ENCODE results near the gene STPG4.

The STPG4 gene

DNA sequence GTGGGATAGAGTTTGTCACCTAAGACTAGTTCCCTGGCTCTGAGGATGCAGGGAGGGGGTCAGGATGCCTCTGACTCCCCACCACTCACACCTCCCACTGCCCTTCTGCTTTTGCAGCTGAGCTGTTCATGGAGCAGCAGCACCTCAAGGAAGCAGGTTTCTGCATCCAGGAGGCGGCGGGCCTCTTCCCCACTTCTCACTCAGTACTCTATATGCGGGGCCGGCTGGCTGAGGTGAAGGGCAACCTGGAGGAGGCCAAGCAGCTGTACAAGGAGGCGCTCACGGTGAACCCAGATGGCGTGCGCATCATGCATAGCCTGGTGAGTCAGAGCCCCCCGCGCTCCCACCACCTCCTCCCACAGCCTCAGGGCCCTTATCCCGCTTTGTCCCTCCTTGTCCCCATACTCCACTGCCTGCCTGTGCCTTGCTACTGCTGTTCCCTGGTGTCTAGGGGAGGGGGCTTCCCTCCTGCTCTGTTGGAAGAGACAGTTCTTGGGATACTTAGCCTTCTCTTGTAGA is 94.4 kb downstream of the STPG4 start:
- no peaks in the 10 kb centered on the region for H3K9me3 ChIP-seq (ENCODE audit: low read depth, low read length)
- DNase-seq (ENCODE audit: low read depth, low spot score): no peak
- H3K9ac ChIP-seq (ENCODE audit: insufficient read length): no peak overlapping the region
- H3K4me3 ChIP-seq: no peak overlapping the region
- H3K36me3 ChIP-seq (ENCODE audit: insufficient read depth, low read length): no peaks in the 10 kb centered on the region
- no peak overlapping the region for H3K27ac ChIP-seq
- no peak for TF ChIP-seq EZH2 (IDR thresholded peaks at IDR 0.05)
- TF ChIP-seq POLR2AphosphoS5 (IDR thresholded peaks at IDR 0.05; ENCODE audit: borderline replicate concordance, low read depth, low read length): no peak
- no peak for TF ChIP-seq FOXP2 (optimal IDR thresholded peaks at IDR 0.05; ENCODE audit: control extremely low read depth, extremely low read length, insufficient read depth)

DNA sequence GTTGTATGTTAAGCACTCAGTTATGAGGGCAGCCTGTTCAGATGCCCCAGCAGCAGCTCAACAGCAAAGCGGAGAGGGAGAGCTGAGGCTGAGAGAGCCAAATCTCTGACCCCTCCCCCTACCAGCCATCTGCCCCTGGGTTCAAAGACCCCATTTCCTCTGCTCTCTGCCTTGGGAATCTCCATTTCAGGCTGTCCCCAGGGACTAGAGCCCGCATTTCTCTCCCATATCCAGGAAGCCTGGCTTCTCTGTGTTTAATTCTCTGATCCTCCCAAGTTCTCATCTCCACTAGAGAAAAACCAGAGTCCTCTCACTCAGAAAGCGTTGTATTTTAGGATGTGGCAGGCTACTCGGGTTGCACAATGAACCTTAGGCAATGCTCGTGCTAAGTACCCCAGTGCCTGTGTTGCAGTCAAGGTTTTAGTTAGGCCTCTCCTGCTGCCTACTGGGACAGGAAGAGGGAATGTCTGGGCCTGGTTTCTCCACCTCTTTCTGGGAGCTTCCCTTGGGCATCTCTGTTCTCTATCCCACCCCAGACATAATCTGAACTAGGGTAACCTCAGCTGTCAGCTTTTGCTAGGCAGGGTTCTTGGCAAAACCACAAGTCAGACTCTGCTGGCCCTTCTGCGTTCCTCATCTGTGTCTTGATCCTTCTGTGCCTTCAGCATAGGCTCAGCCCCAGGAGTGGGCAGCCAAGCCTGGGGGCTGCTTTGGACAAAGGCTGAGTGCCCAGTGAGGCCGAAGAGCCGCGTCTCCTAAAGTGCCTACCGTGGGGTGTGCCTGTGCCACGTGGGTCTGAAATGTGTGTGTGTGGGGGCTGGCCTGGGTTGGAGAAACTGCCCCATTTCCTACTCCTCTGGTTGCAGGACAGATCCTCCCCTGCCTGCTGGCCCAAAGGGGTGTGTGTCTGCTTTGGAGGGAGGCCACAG is 96.8 kb downstream of the STPG4 start:
- no peaks in the 10 kb centered on the region for H3K9me3 ChIP-seq (ENCODE audit: low read depth, low read length)
- H3K36me3 ChIP-seq (ENCODE audit: insufficient read depth, low read length): no peaks in the 10 kb centered on the region
- H3K27ac ChIP-seq: peak overlapping the region; percentile 93
- TF ChIP-seq POLR2AphosphoS5 (IDR thresholded peaks at IDR 0.05; ENCODE audit: borderline replicate concordance, low read depth, low read length) (no peak), EZH2 (IDR thresholded peaks at IDR 0.05) (no peak), FOXP2 (optimal IDR thresholded peaks at IDR 0.05; ENCODE audit: control extremely low read depth, extremely low read length, insufficient read depth) (no peak)
- H3K9ac ChIP-seq (ENCODE audit: insufficient read length): no peak overlapping the region
- no peak for DNase-seq (ENCODE audit: low read depth, low spot score)
- H3K4me3 ChIP-seq: no peak overlapping the region

DNA sequence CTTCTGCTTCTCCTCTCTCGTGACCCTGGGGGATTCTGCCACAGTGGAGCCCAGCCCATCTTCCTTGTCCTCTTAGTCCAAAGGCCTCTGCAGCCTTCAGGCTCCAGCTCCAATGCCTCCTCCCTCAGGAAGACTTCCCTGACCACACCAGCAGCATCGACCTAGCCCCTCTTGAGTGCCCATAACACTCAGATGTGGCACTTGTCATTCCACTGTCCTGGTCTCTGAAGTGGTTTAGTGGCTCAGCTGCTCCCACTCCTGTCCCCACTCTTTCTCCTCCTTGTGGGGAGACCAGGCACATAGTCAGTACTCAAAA is 97.5 kb downstream of the STPG4 start:
- H3K36me3 ChIP-seq (ENCODE audit: insufficient read depth, low read length): no peaks in the 10 kb centered on the region
- no peak for DNase-seq (ENCODE audit: low read depth, low spot score)
- no peak for TF ChIP-seq FOXP2 (optimal IDR thresholded peaks at IDR 0.05; ENCODE audit: control extremely low read depth, extremely low read length, insufficient read depth)
- no peak for TF ChIP-seq EZH2 (IDR thresholded peaks at IDR 0.05)
- no peak for TF ChIP-seq POLR2AphosphoS5 (IDR thresholded peaks at IDR 0.05; ENCODE audit: borderline replicate concordance, low read depth, low read length)
- H3K27ac ChIP-seq: peak overlapping the region; percentile 93
- no peak overlapping the region for H3K9ac ChIP-seq (ENCODE audit: insufficient read length)
- no peak overlapping the region for H3K4me3 ChIP-seq
- H3K9me3 ChIP-seq (ENCODE audit: low read depth, low read length): no peaks in the 10 kb centered on the region

DNA sequence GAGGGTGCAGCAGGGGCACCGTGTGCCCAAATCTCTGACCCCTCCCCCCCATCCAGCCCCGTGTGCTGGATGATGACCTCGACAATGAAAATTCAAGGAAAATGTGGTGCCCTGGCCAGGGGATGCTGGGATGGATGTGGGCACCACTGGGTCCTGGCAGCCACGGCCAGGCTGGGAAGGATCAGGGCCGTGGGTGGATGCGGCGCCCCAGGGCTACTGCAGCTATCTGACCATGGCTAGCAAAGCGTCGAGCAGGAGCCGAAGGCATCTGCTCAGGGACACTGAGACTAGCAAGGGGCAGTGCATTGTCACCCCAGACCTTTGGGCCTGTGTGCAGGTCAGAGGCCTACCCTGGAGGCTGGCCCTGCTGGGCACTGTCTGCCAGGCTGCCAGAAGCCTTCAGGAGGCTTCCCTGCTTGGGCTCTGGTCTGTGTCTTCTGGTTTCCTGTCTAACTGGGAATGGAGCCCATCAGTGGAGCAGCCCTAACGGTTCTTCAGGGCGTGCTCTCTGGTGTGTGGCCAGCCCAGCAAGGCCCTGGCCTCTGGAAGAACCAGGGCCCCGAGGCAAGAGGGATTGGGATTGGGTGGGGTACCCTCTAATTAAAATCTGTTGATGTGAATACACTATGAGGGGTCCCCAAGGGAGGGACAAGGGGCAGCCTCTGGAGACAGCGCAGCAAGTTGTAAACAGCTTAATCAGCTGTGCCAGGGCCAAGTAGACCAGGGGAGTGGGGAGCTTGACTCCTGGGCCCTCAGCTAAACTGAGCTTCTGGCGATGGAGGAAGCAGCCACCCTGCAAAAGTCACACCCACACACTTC is 98.0 kb downstream of the STPG4 start:
- Histone ChIP-seq H3K9me3 (ENCODE audit: low read depth, low read length) (no peaks in the 10 kb centered on the region), H3K4me3 (peak overlapping the region; percentile 32), H3K27ac (peak overlapping the region; percentile 93), H3K36me3 (ENCODE audit: insufficient read depth, low read length) (no peaks in the 10 kb centered on the region), H3K9ac (ENCODE audit: insufficient read length) (no peak overlapping the region)
- TF ChIP-seq EZH2 (IDR thresholded peaks at IDR 0.05) (no peak), FOXP2 (optimal IDR thresholded peaks at IDR 0.05; ENCODE audit: control extremely low read depth, extremely low read length, insufficient read depth) (no peak), POLR2AphosphoS5 (IDR thresholded peaks at IDR 0.05; ENCODE audit: borderline replicate concordance, low read depth, low read length) (no peak)
- no peak for DNase-seq (ENCODE audit: low read depth, low spot score)

DNA sequence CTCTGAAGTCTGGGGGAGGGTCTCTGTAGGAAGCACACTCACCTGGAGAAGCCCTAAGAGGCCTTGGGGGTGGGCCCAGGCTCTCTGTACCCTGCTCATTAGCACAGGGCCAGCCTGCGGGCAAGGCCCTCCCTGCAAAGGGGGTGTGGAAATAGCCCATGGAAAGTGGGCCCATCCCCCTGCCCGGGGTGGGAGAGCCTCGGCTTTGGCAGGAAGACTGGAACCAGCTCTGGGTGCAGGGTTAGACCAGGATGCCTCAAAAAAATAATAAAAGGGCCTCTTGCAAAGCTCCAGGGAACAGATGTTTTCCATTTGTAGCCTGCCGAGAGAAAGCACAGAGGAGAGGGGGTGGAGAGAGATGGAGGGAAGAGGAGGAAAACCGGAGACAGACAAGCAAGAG is 98.7 kb downstream of the STPG4 start:
- peak overlapping the region; percentile 93 for H3K27ac ChIP-seq
- no peaks in the 10 kb centered on the region for H3K36me3 ChIP-seq (ENCODE audit: insufficient read depth, low read length)
- H3K9ac ChIP-seq (ENCODE audit: insufficient read length): no peak overlapping the region
- DNase-seq (ENCODE audit: low read depth, low spot score): peak; percentile 57
- TF ChIP-seq EZH2 (IDR thresholded peaks at IDR 0.05): no peak
- no peak for TF ChIP-seq POLR2AphosphoS5 (IDR thresholded peaks at IDR 0.05; ENCODE audit: borderline replicate concordance, low read depth, low read length)
- TF ChIP-seq FOXP2 (optimal IDR thresholded peaks at IDR 0.05; ENCODE audit: control extremely low read depth, extremely low read length, insufficient read depth): peak; percentile 43
- H3K9me3 ChIP-seq (ENCODE audit: low read depth, low read length): no peaks in the 10 kb centered on the region
- H3K4me3 ChIP-seq: peak overlapping the region; percentile 32

DNA sequence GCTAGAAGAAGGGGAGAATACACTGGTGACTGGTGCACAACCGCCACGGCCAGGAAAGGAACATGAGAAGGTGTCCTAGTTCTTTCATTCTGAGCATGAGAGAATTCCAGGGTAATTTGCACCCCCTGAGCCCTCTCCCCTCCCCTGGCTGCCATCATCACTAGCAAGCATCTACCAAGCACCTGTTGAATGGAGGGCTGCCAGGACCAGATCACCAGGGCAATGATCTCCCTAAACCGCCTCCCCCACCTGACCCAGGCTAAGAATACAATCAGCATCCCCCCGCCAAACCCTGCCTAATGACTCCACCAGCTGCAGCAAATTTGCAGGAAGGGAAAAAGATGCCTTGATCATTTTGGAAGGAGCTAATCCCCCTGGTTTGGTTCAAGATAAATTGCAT is 100.2 kb downstream of the STPG4 start:
- H3K27ac ChIP-seq: no peak overlapping the region

DNA sequence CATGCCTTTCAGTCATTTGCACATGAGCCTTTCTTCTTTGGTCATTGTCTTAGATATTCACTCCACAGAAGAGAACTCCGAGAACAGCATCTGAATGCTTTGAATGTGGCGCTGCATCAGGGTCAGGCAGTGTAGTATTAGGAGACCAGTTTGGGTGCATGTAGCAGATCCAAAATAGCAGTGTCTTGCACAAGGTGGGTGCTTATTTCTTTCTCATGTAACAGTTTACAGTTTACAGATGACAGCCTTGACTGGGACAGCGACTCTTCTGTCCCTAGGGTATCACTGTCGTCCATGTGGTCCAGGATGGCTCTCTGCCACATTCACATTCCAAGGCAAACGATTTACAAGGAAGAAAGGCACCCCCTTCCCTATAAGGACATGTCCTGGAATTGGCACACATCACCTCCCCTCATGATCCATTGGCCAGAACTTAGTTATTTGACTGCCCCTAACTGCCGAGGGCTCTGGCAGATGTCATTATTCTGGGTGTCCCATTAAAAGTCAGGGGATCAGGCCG is 101.0 kb downstream of the STPG4 start:
- no peak for DNase-seq (ENCODE audit: low read depth, low spot score)
- Histone ChIP-seq H3K27ac (0 out of 2 replicates have a peak overlapping the region, but pooled peaks have one; percentile 11), H3K9me3 (ENCODE audit: low read depth, low read length) (no peaks in the 10 kb centered on the region), H3K9ac (ENCODE audit: insufficient read length) (no peak overlapping the region), H3K4me3 (no peak overlapping the region), H3K36me3 (ENCODE audit: insufficient read depth, low read length) (no peaks in the 10 kb centered on the region)
- no peak for TF ChIP-seq EZH2 (IDR thresholded peaks at IDR 0.05)
- TF ChIP-seq FOXP2 (optimal IDR thresholded peaks at IDR 0.05; ENCODE audit: control extremely low read depth, extremely low read length, insufficient read depth): no peak
- no peak for TF ChIP-seq POLR2AphosphoS5 (IDR thresholded peaks at IDR 0.05; ENCODE audit: borderline replicate concordance, low read depth, low read length)

More for the DNA sequence above, 100.2 kb downstream of the STPG4 start:
- Histone ChIP-seq H3K4me3 (no peak overlapping the region), H3K36me3 (ENCODE audit: insufficient read depth, low read length) (no peaks in the 10 kb centered on the region), H3K9me3 (ENCODE audit: low read depth, low read length) (no peaks in the 10 kb centered on the region), H3K9ac (ENCODE audit: insufficient read length) (no peak overlapping the region)
- TF ChIP-seq FOXP2 (optimal IDR thresholded peaks at IDR 0.05; ENCODE audit: control extremely low read depth, extremely low read length, insufficient read depth) (no peak), POLR2AphosphoS5 (IDR thresholded peaks at IDR 0.05; ENCODE audit: borderline replicate concordance, low read depth, low read length) (no peak), EZH2 (IDR thresholded peaks at IDR 0.05) (no peak)
- no peak for DNase-seq (ENCODE audit: low read depth, low spot score)

DNA sequence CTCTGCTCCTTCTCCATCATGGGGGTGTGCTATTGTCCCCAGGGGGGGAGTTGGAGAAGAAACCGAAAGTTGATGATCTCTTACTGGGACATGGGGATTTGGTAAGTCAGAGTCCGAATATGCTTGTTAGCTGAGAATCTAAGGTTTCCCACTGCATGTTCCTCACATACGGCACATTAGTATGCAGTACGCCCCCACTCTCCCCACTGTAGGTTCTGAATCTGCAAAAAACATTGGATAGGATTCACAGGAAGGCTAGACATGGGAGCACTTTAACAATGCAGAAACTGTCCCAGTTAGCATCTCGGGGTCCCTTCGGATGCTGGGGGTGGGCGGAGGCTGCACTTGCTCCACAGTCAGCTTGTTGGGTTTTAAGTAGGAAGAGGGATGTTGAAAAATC is 102.3 kb downstream of the STPG4 start:
- H3K27ac ChIP-seq: no peak overlapping the region
- no peak overlapping the region for H3K4me3 ChIP-seq
- H3K9me3 ChIP-seq (ENCODE audit: low read depth, low read length): no peaks in the 10 kb centered on the region
- no peaks in the 10 kb centered on the region for H3K36me3 ChIP-seq (ENCODE audit: insufficient read depth, low read length)
- TF ChIP-seq EZH2 (IDR thresholded peaks at IDR 0.05): no peak
- no peak for TF ChIP-seq POLR2AphosphoS5 (IDR thresholded peaks at IDR 0.05; ENCODE audit: borderline replicate concordance, low read depth, low read length)
- TF ChIP-seq FOXP2 (optimal IDR thresholded peaks at IDR 0.05; ENCODE audit: control extremely low read depth, extremely low read length, insufficient read depth): no peak
- DNase-seq (ENCODE audit: low read depth, low spot score): no peak
- H3K9ac ChIP-seq (ENCODE audit: insufficient read length): no peak overlapping the region

Measured in SK-N-MC (cell line).